Colonic mucosa (tissue), 4 donors: ENCODE data around the gene NDUFV1. TPM values are rescaled to one million over a fixed set of nuclear protein-coding genes. Genes with fewer than 3 reads are reported as not detected.

Experiments used
- DNase-seq: peaks from one replicate; pipeline ENCODE4 v3.0.0-alpha.2; 2020
- H3K27ac ChIP-seq: fragments of 200-600 bp; one replicate; pipeline ENCODE4 v1.8.0; 2021
- H3K27me3 ChIP-seq: fragments of 200-600 bp; one replicate; pipeline ENCODE4 v1.8.0; 2021
- H3K36me3 ChIP-seq: fragments of 200-600 bp; one replicate; pipeline ENCODE4 v1.8.0; 2021
- H3K4me1 ChIP-seq: fragments of 200-600 bp; one replicate; pipeline ENCODE4 v1.8.0; 2021; ENCODE audit warnings: mild to moderate bottlenecking
- H3K4me3 ChIP-seq: fragments of 200-600 bp; one replicate; pipeline ENCODE4 v1.8.0; 2021
- H3K9ac ChIP-seq, 2 donors: one replicate each; pipeline ENCODE4 v1.7.0; 2013; ENCODE audit warnings: control low read depth in 2 of 2, low read depth in 2 of 2, low read length in 2 of 2
- H3K9me3 ChIP-seq: fragments of 200-600 bp; one replicate; pipeline ENCODE4 v1.8.0; 2021
- intact Hi-C: fragments of 100-400 bp; cut with DNase I; formaldehyde crosslinking; loops from one replicate; pipeline ENCODE4 v1.14.1; 2022
- total RNA-seq, 2 donors: library from RNA; stranded (reverse); fragmentation: NEBNext Ultra II Directional in 1 of 2; extraction: Animal tissue kit (Norgen Biotek cat#: 25700) in 1 of 2; gene quantifications; one replicate each; pipeline ENCODE4 v1.2.1, GENCODE V29; 2021
- TF ChIP-seq, protein P1 (sequence below): fragments of 200-600 bp; IDR thresholded peaks from one replicate; pipeline ENCODE4 v1.8.0; 2022; ENCODE audit warnings: antibody characterized with exemption, mild to moderate bottlenecking
- donor health status: healthy.
- donor health status: DM: no; HTN: no; CAD: no.
- donor health status: DM: no; HTN: no; CAD: no.

Gene NDUFV1
- total RNA-seq, 2 donors from 2014 or later, result 329 to 361 TPM

DNA sequence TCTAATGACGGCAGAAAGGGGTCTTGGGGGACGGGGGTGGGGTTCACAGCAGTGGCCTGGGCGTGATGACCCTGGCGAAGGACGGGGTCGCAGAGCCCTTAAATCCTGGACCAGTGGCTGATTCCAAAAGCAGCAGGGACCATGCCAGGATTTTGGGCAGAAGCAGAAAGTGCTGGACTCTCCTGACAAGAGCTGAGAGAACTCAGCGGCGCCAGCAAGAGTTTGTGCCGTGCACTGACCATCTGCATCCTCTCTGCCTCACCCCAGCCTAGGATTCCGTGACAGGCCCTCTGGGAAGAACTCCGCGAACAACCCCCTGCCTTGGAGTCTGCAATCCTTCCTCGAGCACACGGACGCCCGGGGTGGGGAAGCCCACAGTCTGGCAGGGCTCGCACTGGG lies 644 bp upstream of the NDUFV1 start:
- Histone ChIP-seq H3K9me3 (no peaks in the 10 kb centered on the region), H3K27me3 (no peaks in the 10 kb centered on the region), H3K4me3 (peak overlapping the region; percentile 100), H3K27ac (peak overlapping the region; percentile 52), H3K36me3 (peaks cover 17% of the 10 kb centered on the region), H3K9ac (peak overlapping the region; percentile 53 to 97), H3K4me1 (peaks cover 11% of the 10 kb centered on the region)
- intact Hi-C loops, result no loop called here
- no peak for DNase-seq
- TF ChIP-seq, protein P1, sequence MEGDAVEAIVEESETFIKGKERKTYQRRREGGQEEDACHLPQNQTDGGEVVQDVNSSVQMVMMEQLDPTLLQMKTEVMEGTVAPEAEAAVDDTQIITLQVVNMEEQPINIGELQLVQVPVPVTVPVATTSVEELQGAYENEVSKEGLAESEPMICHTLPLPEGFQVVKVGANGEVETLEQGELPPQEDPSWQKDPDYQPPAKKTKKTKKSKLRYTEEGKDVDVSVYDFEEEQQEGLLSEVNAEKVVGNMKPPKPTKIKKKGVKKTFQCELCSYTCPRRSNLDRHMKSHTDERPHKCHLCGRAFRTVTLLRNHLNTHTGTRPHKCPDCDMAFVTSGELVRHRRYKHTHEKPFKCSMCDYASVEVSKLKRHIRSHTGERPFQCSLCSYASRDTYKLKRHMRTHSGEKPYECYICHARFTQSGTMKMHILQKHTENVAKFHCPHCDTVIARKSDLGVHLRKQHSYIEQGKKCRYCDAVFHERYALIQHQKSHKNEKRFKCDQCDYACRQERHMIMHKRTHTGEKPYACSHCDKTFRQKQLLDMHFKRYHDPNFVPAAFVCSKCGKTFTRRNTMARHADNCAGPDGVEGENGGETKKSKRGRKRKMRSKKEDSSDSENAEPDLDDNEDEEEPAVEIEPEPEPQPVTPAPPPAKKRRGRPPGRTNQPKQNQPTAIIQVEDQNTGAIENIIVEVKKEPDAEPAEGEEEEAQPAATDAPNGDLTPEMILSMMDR, result no peak

DNA sequence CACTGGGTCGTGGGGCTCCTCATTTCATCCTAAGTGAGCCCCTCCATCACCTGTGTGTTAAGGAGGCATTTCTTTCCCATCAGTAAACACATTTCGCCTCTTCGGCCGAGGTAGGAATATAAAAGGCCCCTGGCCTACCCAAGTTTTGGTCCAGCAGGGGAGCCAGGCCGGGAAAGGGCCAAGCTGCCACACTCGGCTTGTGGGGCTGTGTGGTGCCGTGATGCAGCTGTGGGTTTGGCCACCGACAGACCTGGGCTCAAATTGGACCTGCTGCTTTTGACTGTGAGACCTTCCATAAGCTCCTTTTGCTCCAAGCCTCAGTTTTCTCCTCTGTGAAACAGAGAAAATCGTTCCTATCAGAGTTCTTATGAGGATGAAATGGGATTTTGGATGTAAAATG lies 771 bp downstream of the NDUFV1 start:
- no peaks in the 10 kb centered on the region for H3K27me3 ChIP-seq
- TF ChIP-seq, protein P1, result no peak
- intact Hi-C loops, result no loop called here

GRCh38 chr11:67608486-67608885 lies 1.8 kb downstream of the NDUFV1 start:
- H3K4me1 ChIP-seq, result peaks cover 11% of the 10 kb centered on the region
- H3K9me3 ChIP-seq, result no peaks in the 10 kb centered on the region
- H3K9ac ChIP-seq, result peak overlapping the region in 1 of 2 donors; percentile 19
- H3K4me3 ChIP-seq, result no peak overlapping the region
- no peaks in the 10 kb centered on the region for H3K27me3 ChIP-seq
- intact Hi-C loops, result no loop called here
- H3K27ac ChIP-seq, result no peak overlapping the region
- H3K36me3 ChIP-seq, result peaks cover 17% of the 10 kb centered on the region
- TF ChIP-seq, protein P1, result no peak
- DNase-seq, result no peak

More for the DNA sequence above, 771 bp downstream of the NDUFV1 start:
- peaks cover 11% of the 10 kb centered on the region for H3K4me1 ChIP-seq
- no peak for DNase-seq
- H3K27ac ChIP-seq, result peak overlapping the region; percentile 52
- peak overlapping the region; percentile 100 for H3K4me3 ChIP-seq
- peak overlapping the region; percentile 73 to 97 for H3K9ac ChIP-seq
- no peaks in the 10 kb centered on the region for H3K9me3 ChIP-seq
- peaks cover 17% of the 10 kb centered on the region for H3K36me3 ChIP-seq

DNA sequence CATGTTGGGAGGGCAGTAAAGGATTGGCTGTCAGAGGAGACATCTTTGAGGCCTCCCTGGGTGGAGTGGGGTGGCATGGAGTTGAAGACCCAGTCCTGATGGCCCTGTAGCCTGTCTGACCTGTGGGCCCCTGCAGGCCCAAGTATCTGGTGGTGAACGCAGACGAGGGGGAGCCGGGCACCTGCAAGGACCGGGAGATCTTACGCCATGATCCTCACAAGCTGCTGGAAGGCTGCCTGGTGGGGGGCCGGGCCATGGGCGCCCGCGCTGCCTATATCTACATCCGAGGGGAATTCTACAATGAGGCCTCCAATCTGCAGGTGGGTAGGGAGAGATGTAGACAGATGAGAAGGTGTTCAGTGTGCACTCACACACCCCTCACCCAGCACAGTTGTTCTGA lies 2.6 kb downstream of the NDUFV1 start:
- H3K27me3 ChIP-seq, result no peaks in the 10 kb centered on the region
- H3K27ac ChIP-seq, result no peak overlapping the region
- H3K36me3 ChIP-seq, result peaks cover 17% of the 10 kb centered on the region
- no peak for DNase-seq
- no peaks in the 10 kb centered on the region for H3K9me3 ChIP-seq
- H3K4me1 ChIP-seq, result peaks cover 11% of the 10 kb centered on the region
- no peak overlapping the region for H3K4me3 ChIP-seq
- intact Hi-C loops, result no loop called here
- TF ChIP-seq, protein P1, result no peak
- no peak overlapping the region for H3K9ac ChIP-seq

DNA sequence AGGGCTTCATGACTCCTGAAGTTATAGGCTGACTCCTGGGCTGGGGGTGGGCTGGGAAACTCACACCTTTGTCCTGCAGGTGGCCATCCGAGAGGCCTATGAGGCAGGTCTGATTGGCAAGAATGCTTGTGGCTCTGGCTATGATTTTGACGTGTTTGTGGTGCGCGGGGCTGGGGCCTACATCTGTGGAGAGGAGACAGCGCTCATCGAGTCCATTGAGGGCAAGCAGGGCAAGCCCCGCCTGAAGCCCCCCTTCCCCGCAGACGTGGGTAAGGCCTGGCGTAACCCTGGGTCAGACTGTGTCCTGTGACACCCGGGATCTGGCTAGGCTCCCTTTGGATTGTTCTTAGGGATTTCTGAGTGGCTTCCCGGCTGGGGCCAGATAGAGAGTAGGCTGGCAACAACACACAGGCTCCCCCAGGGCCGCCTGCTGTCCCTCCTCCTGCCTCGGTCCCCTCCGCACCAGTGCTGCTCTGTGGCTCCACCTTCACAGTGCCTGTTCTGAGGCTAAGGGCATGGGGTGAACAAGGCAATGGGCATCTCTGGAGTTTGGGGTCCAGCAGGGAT lies 3.6 kb downstream of the NDUFV1 start:
- Histone ChIP-seq H3K9ac (no peak overlapping the region), H3K4me1 (peaks cover 11% of the 10 kb centered on the region), H3K27me3 (no peaks in the 10 kb centered on the region), H3K9me3 (no peaks in the 10 kb centered on the region), H3K36me3 (peaks cover 17% of the 10 kb centered on the region), H3K27ac (no peak overlapping the region), H3K4me3 (no peak overlapping the region)
- TF ChIP-seq, protein P1, result no peak
- intact Hi-C loops, result no loop called here
- no peak for DNase-seq
